ENCODE measurements around the gene BCAR3.
"Not testable (repeated sequence)": the region's sequence is repeated elsewhere in the genome, so short reads cannot be mapped to it uniquely, and the experiment has no call there.

BCAR3 gene

GRCh38 chr1:93668121-93668520 lies 13.5 kb downstream of the BCAR3 start:
- no peak for DNase-seq (ENCODE audit: low spot score)

DNA sequence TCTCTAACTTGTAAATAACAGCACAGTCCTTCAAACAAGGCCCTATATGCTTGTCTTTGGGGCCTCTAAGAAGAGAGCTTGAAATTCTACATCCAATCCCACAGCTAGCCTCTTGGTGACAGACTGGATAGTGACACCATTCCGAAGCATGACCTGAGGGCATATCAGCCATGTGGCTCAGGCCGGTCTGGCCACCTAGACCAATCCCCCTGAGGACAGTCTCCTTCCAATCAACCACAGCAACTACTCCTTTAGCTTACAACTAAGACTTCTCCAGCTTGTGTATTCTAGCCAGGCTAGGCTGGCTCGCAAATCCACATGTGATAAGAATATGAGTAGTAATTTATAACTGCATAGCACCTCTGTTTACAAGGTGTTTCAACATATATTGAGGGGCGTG lies 14.0 kb downstream of the BCAR3 start:
- DNase-seq (ENCODE audit: low spot score): no peak

- no peak for DNase-seq (ENCODE audit: low spot score)
Observed at GRCh38 chr1:93666613-93667384, 14.8 kb downstream of the BCAR3 start.

- no peak for DNase-seq (ENCODE audit: low spot score)
Observed at GRCh38 chr1:93665015-93665414, 16.6 kb downstream of the BCAR3 start.

DNA sequence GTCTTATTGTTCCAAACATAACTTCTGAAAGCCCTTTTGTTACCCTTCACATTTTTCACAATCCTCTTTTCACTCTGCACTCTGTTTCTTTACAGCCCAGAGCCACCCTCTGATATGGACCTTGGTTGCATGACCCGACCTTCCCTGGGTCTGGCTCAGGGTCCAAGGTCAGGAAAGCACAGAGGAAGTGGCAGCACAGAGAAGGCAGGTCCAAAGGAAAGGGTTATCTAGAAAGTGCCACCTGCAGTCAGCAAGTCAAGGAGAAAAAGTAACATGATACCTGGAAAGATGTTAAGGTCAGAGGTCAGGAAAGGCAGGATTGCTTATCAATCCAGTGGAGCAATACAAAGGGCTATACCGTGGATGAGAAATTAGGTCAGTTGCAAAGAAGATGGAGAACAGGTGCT lies 18.4 kb downstream of the BCAR3 start:
- no peak for DNase-seq (ENCODE audit: low spot score)

DNA sequence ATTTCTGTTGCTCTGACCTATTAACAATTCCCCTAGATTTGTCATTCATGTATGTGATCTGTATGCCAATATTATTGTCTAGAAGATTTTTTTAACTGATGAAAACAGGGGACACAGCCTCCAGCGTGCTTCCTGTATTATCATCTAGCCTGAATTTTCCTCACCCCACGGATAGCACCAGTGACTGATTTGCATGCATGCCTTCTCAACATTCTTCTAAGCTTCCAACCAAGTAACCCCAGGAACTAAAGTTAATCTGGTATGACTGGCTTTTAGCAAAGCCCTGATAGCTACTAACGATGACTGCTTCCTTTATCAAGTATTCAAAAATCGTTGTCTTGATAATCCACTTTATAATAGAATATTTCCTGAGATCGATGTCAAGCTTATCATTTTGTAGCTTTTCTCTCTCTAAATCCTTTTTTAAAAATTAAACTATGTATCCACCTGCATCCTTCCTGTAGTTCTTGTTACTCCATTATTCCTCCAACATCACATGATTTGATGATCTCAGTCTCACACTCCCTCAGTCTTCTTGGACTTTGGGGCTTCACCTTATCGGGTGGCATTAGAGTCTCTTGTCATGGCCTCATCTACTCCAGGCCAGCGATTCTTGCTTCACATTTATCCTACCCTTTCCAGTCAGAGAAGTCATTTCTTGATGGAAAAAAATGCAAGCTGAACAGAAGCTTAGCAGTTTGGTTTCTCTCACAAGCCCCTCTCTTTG lies 19.0 kb downstream of the BCAR3 start:
- peak; percentile 28 for DNase-seq (ENCODE audit: low spot score)

- peak; percentile 74 for DNase-seq (ENCODE audit: low spot score)
Observed at GRCh38 chr1:93661829-93662474, 19.7 kb downstream of the BCAR3 start.

GRCh38 chr1:93661341-93661740 lies 20.3 kb downstream of the BCAR3 start:
- not testable (repeated sequence) for DNase-seq (ENCODE audit: low spot score)

DNA sequence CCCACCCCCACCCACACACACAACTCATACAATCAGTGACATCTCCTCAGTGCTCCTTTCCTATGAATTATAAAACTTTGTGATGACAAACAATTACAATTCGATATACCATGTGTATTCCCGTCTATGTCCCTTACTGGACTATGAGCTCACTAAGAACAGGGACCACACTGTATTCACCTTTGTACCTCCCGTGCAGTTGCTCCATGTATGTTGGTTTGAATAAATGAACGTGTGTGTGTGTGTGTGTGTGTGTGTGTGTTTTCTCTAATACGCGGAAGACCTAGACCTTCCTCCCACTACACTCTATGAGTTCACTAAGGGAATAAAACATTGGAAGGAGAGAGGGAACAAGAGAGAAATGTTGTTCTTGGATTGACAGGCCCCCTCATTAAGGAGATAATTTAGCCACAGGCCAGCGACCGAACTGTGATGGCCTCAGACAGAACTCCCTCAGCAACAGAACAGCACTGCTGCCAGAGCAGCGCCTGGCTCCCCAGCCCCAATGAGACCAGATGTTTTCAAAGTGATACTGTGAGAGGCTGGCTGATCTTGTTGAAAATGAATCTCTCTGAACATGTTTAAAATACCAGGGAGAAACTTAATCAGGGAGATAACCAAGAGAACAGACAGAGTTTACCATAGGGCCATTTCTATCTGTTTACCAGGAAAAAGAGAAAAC lies 21.7 kb downstream of the BCAR3 start:
- peak; percentile 56 for DNase-seq (ENCODE audit: low spot score)

DNA sequence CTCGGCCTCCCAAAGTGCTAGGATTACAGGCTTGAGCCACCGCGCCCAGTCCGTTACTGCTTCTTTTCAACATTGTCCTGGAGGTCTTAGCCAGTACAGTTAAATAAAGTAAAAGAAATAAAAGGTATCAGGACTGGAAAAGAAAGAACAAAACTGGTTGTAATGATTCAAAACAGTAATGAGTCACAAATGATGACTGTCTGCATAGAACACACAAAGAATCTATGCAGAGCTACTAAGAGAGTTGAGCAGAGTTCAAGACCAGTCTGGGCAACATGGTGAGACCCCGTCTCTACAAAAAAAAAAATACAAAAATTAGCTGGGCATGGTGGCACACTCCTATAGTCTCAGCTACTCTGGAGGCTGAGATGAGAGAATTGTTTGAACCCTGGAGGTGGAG lies 23.4 kb downstream of the BCAR3 start:
- no peak for DNase-seq (ENCODE audit: low spot score)

DNA sequence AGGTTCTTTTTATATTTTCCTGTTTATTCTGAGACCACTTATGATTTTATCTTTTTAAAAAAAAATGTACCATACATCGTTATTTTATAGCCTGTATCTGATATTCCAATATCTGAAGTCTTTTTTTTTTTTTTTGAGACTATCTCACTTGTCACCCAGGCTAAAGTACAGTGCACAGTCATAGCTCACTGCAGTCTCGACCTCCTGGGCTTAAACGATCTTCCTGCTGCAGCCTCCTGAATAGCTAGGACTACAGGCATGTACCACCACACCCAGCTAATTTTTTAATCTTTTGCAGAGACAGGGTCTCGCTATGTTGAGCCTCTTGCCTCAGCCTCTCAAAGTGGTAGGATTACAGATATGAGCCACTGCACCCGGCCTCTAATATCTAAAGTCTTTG lies 25.1 kb downstream of the BCAR3 start:
- DNase-seq (ENCODE audit: low spot score): no peak

DNA sequence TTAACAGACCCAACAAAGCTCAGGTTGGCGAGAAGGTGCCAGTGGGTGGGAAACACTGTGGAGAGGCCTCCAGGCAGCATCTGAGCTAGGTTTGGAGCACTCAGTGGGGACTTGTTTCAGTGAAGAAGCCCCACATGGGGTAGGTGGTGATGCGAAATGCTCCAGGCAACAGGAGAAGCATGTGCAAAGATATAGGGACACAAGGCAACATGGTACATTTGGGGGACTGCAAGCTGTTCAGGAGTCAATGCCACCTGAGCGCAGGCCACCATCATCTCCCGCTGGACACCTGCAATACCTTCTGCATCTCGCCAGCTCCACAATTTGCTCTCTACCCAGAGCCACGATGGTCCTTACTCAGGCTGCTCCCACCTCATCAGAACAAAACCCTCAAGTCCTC lies 28.0 kb downstream of the BCAR3 start:
- no peak for DNase-seq (ENCODE audit: low spot score)

GRCh38 chr1:93652323-93652949 lies 29.2 kb downstream of the BCAR3 start:
- no peak for DNase-seq (ENCODE audit: low spot score)

DNA sequence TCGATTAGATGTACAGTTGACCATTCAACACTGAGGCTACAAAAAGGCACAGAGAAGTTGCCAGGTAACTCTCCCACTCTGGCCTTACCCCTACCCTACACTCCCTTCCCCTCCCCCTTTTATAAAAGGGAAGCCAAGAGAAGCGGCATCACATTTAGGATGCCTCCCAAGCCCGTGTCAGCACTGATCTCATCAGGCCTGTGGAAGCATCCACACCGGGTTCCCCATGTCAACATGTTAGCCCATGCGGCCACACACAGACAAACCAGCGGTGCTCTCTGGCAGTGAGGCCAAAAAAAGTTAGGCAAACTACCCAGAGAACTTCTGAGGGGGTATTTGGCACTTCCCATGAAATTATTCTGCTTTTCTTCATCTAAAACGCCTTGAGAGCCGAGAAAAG lies 29.9 kb downstream of the BCAR3 start:
- DNase-seq (ENCODE audit: low spot score): no peak

DNA sequence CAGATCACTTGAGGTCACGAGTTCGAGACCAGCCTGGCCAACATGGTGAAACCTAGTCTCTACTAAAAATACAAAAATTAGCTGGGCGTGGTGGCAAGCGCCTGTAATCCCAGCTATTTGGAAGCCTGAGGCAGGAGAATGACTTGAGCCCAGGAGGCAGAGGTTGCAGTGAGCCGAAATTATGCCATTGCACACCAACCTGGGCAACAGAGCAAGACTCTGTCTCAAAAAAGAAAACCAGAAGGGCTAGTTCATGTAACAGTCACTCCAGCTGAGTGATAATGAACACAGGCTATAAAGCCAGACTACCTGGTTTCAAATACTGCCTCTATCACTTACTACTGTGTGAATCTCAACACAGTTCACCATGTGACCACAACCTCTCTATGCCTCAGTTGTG lies 31.5 kb downstream of the BCAR3 start:
- not testable (repeated sequence) for DNase-seq (ENCODE audit: low spot score)

DNA sequence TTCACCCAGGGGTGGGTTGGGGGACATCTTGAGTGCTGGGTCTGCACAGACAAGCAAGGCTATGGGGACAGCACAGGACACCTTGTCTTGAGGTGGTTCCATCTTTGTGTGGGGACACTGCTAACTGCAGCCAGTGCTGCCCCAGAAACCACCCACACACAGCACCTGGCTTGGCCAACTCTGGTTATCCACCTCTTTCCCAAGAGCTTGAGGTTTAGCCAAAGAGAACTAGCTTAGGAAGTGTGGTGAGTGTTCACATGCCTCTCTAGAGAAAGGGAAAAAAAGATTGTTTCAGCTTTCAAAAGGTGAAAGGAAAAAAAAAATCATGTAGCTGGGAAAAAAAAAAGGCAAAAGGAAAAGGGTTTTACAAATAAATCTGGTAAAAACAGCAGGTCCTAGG lies 32.4 kb downstream of the BCAR3 start:
- DNase-seq (ENCODE audit: low spot score): no peak

- no peak for DNase-seq (ENCODE audit: low spot score)
Observed at GRCh38 chr1:93648656-93649055, 33.0 kb downstream of the BCAR3 start.

DNA sequence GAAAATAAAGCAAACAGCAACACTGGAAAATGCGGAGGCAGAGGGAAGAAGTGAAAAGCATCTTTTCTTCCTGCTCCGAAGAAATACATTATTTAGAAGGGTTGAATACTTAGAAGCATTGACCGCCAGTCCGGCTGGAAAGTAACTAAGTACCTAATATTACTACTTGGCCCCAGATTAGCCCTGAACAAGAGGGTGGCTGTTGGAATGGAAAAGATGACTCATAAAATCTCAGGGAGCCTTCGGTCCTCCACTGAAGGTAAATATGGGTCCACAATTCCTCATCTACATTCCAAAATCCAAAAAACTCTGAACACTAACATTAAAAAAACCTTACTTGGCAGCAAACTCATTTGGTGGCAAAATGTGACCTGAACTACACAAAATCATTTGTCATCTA lies 40.1 kb downstream of the BCAR3 start:
- no peak for DNase-seq (ENCODE audit: low spot score)

GRCh38 chr1:93640656-93641440 lies 40.8 kb downstream of the BCAR3 start:
- no peak for DNase-seq (ENCODE audit: low spot score)

DNA sequence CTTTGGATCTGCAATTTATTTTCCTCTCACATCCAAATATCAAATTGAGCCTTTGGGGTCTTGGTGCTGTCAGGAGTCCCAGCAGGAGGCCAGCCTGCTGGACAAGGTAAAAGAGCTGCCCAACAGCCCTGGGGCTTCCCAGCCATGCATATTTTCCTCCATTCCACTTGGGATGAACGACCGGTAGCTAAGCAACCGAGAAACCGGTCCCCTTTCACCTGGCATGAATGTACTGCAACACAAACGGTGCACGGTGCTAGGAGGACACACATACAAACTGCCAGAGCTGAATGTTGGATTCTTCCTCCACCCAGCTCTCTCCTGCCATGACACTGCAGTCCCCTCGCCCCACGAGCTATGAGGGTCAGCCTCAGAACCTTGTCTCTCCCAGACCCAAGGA lies 42.7 kb downstream of the BCAR3 start:
- no peak for DNase-seq (ENCODE audit: low spot score)

DNA sequence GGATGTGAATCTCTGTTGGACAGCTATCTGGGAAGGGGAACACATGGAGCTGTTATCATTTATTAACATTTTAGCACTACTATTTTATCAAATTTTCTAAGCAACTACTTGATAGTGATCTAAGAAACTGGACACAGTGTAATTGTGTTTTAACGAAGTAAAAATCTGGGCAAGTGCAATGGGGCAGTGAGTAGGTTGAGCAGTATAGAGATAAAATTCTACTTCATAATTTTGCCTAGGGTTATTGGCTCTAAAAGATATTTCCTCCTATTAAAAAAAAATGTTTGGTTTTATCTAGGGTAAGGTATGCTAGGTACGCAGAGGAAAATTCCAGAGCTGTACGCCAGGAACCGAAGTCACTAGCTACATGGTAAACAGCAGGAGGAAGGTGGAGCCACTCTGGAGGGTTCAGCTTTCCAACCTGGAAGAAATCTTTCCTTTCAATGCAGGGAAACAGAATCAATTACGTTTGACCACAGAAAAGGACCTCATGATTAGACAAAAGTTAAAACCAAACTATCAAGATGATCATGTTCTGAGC lies 43.3 kb downstream of the BCAR3 start:
- DNase-seq (ENCODE audit: low spot score): no peak
